Tibial artery (tissue), 4 donors: ENCODE measurements around the gene BEAN1.

Experiments
- DNase-seq, 2 donors: peaks; one replicate each; pipeline ENCODE4 v3.0.0-alpha.2; 2019
- H3K27ac ChIP-seq, 2 donors: fragments of 200-600 bp; sonication (generic) in 1 of 2; 1 replicate in 1 of 2; 2 replicates in 1 of 2; pipeline ENCODE4 v1.5.1; 2018 to 2019; ENCODE audit warnings: mild to moderate bottlenecking in 1 of 2
- H3K27me3 ChIP-seq, 2 donors: fragments of 200-600 bp; sonication (generic) in 1 of 2; one replicate each; pipeline versions ENCODE4 v1.5.1 to v1.6.0; 2016 to 2019
- H3K36me3 ChIP-seq, 3 donors: fragments of 200-600 bp; sonication (generic) in 2 of 3; one replicate each; pipeline ENCODE4 v1.5.1; 2016 to 2019; ENCODE audit warnings: mild to moderate bottlenecking in 2 of 3
- H3K4me1 ChIP-seq, 4 donors: fragments of 200-600 bp; sonication (generic) in 2 of 4; 1 replicate in 3 of 4; 2 replicates in 1 of 4; pipeline ENCODE4 v1.5.1; 2016 to 2019
- H3K4me3 ChIP-seq, 2 donors: fragments of 200-600 bp; sonication (generic) in 1 of 2; 1 replicate in 1 of 2; 2 replicates in 1 of 2; pipeline ENCODE4 v1.5.1; 2018 to 2019; ENCODE audit warnings: mild to moderate bottlenecking in 2 of 2
- H3K9me3 ChIP-seq, 3 donors: fragments of 200-600 bp; sonication (generic) in 1 of 3; one replicate each; pipeline ENCODE4 v1.5.1; 2016 to 2019
- CTCF ChIP-seq, 2 experiments: fragments of 200-600 bp in 1 of 2; fragments of 450-650 bp in 1 of 2; IDR thresholded peaks; one replicate each; pipeline ENCODE4 v1.5.1; 2017 to 2019; ENCODE audit warnings: antibody characterized with exemption in 2 of 2, mild to moderate bottlenecking in 1 of 2, moderate library complexity in 1 of 2
- intact Hi-C: fragments of 100-400 bp; cut with DNase I; formaldehyde crosslinking; loops from one replicate; pipeline ENCODE4 v1.15.0; 2023; ENCODE audit warnings: low total_unique reads

The BEAN1 gene, protein sequence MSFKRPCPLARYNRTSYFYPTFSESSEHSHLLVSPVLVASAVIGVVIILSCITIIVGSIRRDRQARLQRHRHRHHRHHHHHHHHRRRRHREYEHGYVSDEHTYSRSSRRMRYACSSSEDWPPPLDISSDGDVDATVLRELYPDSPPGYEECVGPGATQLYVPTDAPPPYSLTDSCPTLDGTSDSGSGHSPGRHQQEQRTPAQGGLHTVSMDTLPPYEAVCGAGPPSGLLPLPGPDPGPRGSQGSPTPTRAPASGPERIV

GRCh38 chr16:66427036-66427860, at the start of gene BEAN1:
BEAN1 (plus strand) TSS chr16:66427295; CDS start chr16:66437677, 10,382 bp downstream.
- Histone ChIP-seq H3K27ac (no peak within 1 kb of the TSS), H3K4me3 (peak within 1 kb of the TSS; percentile 49 to 62)
- no peak for TF ChIP-seq CTCF (IDR thresholded peaks at IDR 0.05)

DNA sequence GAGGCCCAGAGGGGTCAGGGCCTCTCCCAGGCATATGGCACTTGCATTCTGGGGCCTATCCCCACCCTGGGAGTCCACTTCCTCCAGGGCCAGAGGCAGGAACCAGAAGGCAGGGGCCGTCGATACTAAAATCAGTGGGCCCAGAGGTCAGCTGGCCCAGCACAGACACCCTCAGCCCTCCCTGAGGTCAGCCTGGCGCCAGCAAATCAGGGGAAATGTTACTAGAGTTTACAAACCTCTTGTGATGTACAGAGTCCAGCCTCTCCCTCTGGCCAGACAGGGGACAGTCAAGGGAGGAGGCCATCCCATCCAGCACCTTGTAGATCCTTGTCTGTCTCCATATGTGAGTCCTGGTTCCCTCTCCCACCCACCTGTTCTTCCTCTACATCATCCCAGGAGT, 49.8 kb upstream of the BEAN1 start:
- DNase-seq: peak in 1 of 2 donors; percentile 29
- Histone ChIP-seq H3K4me1 (no peaks in the 10 kb centered on the region), H3K4me3 (no peak overlapping the region), H3K36me3 (peaks cover 0 to 7% (median 0%) of the 10 kb centered on the region in 3 donors), H3K27me3 (peaks cover 0 to 3% of the 10 kb centered on the region in 2 donors), H3K9me3 (no peaks in the 10 kb centered on the region), H3K27ac (no peak overlapping the region)
- intact Hi-C loops: no loop called here
- TF ChIP-seq CTCF (IDR thresholded peaks at IDR 0.05): no peak

More at GRCh38 chr16:66427036-66427860, at the start of gene BEAN1:
- Histone ChIP-seq H3K36me3 (no peaks in the 10 kb centered on the region), H3K27me3 (peaks cover 0 to 35% of the 10 kb centered on the region in 2 donors), H3K4me1 (peaks cover 0 to 27% (median 20%) of the 10 kb centered on the region in 4 donors), H3K9me3 (no peaks in the 10 kb centered on the region)
- no peak for DNase-seq
- intact Hi-C loops: loop anchor here (10.0 kb wide), 1 partner anchor 428 kb away; no protein-coding TSS in a partner anchor

- intact Hi-C loops: no loop called here
- no peaks in the 10 kb centered on the region for H3K4me1 ChIP-seq
- DNase-seq: no peak
These were observed 48.1 kb upstream of the BEAN1 start for GRCh38 chr16:66378741-66379570.

GRCh38 chr16:66379571-66379941, 47.5 kb upstream of the BEAN1 start:
- intact Hi-C loops: no loop called here

More at GRCh38 chr16:66378741-66379570, 48.1 kb upstream of the BEAN1 start:
- H3K4me3 ChIP-seq: no peak overlapping the region
- H3K9me3 ChIP-seq: no peaks in the 10 kb centered on the region
- H3K27me3 ChIP-seq: peaks cover 0 to 3% of the 10 kb centered on the region in 2 donors
- TF ChIP-seq CTCF (IDR thresholded peaks at IDR 0.05): no peak
- H3K36me3 ChIP-seq: peaks cover 0 to 7% (median 0%) of the 10 kb centered on the region in 3 donors
- H3K27ac ChIP-seq: no peak overlapping the region

More at GRCh38 chr16:66379571-66379941, 47.5 kb upstream of the BEAN1 start:
- H3K36me3 ChIP-seq: peaks cover 0 to 7% (median 0%) of the 10 kb centered on the region in 3 donors
- no peaks in the 10 kb centered on the region for H3K9me3 ChIP-seq
- H3K27ac ChIP-seq: no peak overlapping the region
- peak in 1 of 2 donors; percentile 5 for DNase-seq
- peaks cover 0 to 3% of the 10 kb centered on the region in 2 donors for H3K27me3 ChIP-seq
- no peak for TF ChIP-seq CTCF (IDR thresholded peaks at IDR 0.05)
- no peaks in the 10 kb centered on the region for H3K4me1 ChIP-seq
- H3K4me3 ChIP-seq: no peak overlapping the region
